GM06990 (cell line): ENCODE data around the gene TDRD10.

Experiments
- DNase-seq: peaks from one replicate; pipeline ENCODE4 v3.0.0-alpha.2; 2011; ENCODE audit not compliant: insufficient read length; ENCODE audit errors: extremely low read depth
- H3K27me3 ChIP-seq: replicated peaks from 2 replicates; pipeline ENCODE4 v1.6.0; 2011; ENCODE audit warnings: low read length; ENCODE audit not compliant: control insufficient read depth, insufficient read depth
- H3K36me3 ChIP-seq: 2 replicates; pipeline ENCODE4 v1.5.1; 2011; ENCODE audit warnings: low read length; ENCODE audit not compliant: control insufficient read depth, insufficient read depth
- H3K4me3 ChIP-seq: replicated peaks from 2 replicates; pipeline ENCODE4 v1.5.1; 2011; ENCODE audit warnings: low read depth, mild to moderate bottlenecking, control low read depth, low read length
- TF ChIP-seq, protein P1 (sequence below): IDR thresholded peaks from 2 replicates; pipeline ENCODE4 v1.5.1; 2011; ENCODE audit warnings: low read length, control low read depth, mild to moderate bottlenecking, inconsistent platforms; ENCODE audit not compliant: insufficient read depth, poor library complexity, severe bottlenecking

TDRD10 gene, protein sequence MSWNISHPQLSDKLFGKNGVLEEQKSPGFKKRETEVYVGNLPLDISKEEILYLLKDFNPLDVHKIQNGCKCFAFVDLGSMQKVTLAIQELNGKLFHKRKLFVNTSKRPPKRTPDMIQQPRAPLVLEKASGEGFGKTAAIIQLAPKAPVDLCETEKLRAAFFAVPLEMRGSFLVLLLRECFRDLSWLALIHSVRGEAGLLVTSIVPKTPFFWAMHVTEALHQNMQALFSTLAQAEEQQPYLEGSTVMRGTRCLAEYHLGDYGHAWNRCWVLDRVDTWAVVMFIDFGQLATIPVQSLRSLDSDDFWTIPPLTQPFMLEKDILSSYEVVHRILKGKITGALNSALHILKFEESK

DNA sequence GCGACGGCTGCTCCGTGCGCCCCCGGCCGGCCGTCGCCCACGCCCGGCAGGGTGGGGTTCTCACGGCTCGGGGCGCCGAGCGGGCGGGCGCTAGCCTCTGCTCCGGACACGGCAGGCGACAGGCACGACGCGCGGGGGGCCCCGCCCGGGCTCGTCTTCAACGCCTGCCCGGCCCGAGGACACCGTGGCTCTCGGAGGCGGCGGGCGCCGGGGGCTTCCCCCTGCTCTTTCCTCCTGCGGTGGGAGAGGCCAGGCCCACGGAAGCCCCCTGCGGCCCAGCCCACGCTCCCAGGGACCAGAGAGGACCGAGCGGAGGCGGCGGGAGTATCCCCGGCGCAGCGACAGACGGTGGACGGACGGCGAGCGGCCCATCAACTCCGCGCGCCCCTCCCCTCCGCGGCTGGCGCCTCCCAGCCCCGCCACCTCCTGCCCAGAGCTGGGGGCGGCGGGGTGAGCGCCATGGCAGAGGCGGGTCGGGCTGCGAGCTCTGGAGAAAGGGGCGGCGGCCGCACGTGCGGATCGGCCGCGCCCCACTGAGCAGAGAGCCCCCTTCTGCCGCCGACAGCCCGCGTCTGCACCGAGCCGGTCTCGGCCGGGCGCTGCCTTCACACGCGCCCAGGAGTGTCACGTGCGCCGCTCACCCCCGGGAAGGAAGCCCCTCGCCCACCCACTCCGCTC lies at the start of gene TDRD10, which contains the start of gene SHE:
TSS of gene TDRD10 (plus strand) at position 154 of the 678 bp plus-strand sequence. CDS start 4,685 bp downstream, outside the sequence.
TSS of gene SHE (minus strand) at position 347 of the 678 bp plus-strand sequence. CDS start 386 bp downstream, outside the sequence.
- peaks cover 1% of the 10 kb centered on the region for H3K27me3 ChIP-seq
- H3K36me3 ChIP-seq = no peaks in the 10 kb centered on the region
- H3K4me3 ChIP-seq = no peak within 1 kb of the TSS
- TF ChIP-seq, protein P1, sequence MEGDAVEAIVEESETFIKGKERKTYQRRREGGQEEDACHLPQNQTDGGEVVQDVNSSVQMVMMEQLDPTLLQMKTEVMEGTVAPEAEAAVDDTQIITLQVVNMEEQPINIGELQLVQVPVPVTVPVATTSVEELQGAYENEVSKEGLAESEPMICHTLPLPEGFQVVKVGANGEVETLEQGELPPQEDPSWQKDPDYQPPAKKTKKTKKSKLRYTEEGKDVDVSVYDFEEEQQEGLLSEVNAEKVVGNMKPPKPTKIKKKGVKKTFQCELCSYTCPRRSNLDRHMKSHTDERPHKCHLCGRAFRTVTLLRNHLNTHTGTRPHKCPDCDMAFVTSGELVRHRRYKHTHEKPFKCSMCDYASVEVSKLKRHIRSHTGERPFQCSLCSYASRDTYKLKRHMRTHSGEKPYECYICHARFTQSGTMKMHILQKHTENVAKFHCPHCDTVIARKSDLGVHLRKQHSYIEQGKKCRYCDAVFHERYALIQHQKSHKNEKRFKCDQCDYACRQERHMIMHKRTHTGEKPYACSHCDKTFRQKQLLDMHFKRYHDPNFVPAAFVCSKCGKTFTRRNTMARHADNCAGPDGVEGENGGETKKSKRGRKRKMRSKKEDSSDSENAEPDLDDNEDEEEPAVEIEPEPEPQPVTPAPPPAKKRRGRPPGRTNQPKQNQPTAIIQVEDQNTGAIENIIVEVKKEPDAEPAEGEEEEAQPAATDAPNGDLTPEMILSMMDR = no peak
- no peak for DNase-seq

DNA sequence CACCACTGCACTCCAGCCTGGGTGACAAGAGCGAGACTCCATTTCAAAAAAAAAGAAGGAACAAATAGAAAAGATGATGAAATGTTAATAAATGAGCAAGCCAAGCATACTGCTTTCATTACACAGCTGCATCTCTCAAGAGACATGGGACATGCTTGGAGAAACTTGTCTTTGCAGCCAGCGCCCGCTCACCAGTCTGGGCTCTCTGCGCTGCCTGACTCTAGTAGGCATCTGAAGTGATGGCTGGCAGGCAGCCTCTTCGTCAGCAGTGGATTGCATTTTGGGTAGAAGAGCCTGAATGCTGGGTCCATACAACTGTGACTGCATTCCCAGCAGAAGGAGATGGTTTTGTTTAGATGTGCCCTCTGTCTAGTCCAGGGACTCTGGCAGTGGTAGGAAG lies 48.9 kb upstream of the TDRD10 start:
- Histone ChIP-seq H3K27me3 (no peaks in the 10 kb centered on the region), H3K36me3 (no peaks in the 10 kb centered on the region; the same call in 1 of the 2 replicates), H3K4me3 (no peak overlapping the region)
- DNase-seq = no peak
- TF ChIP-seq, protein P1 = no peak

DNA sequence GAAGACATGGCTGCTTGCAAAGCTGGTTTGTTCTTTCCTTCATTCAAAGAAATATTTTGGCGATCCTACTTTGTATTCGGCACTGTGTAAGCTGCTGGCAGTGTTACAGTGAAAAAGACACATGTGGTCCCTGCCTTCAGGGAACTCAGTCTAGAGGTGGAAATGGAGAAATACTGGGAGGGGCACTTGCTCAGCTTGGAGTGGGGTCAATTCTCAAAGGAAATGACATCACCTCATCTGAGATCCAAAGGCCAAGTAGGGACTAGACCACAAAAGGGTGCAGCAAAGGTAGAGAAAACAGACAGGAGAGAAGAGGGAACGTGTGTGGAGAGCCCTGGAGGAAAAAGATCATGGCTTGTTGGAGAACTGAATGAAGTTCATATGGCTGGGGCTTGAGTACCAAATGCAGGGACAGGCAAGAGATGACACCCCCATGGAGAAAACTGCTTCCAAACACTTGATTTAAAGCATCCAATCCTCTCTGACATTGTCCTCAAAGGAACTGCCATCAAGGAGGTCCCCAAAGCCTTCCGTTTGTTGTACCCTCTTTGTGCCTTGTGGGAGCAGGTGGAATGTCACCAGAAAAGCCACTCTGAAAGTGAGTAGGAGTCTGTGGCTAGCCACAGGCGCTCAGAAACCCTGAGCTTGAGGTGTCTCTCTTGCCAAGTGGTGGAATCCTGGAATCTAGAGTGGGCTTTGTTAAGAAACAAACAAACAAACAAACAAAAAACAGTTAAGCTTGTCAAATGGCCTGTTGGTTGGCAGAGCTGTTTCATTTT lies 48.3 kb upstream of the TDRD10 start:
- H3K27me3 ChIP-seq = no peaks in the 10 kb centered on the region
- TF ChIP-seq, protein P1 = no peak
- H3K36me3 ChIP-seq = no peaks in the 10 kb centered on the region; the same call in 1 of the 2 replicates
- H3K4me3 ChIP-seq = no peak overlapping the region
- no peak for DNase-seq

DNA sequence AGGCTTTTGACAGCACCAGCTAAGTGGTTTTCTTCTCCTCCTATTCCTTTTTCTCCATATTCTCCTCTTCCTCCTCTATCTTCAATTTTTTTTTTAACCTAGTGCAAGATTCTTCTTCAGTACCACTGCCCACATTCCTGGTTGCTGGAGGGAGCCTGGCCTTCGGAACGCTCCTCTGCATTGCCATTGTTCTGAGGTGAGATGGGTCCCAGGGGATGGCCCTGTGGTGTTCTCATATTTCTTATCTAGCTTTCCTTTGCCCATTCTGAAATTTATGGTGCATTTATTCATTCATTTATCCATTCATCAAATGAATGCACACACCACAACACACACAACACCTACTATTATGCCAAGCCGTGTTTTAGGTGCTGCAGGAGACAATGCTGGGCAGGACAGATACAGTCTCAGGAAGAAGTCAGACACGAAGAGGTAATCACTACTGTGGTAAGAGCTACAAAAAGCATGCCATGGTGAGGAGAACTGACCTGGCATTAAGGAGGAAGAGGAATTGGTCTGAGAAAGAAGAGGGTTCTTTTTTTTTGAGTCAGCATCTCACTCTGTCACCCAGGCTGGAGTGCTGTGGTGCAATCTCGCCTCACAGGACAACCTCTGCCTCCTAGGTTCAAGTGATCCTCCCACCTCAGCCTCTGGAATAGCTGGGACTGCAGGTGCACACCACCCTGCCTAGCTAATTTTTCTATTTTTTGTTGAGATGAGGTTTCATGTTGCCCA lies 47.5 kb upstream of the TDRD10 start:
- Histone ChIP-seq H3K27me3 (no peaks in the 10 kb centered on the region), H3K36me3 (no peaks in the 10 kb centered on the region; the same call in 1 of the 2 replicates), H3K4me3 (no peak overlapping the region)
- TF ChIP-seq, protein P1 = no peak
- no peak for DNase-seq

DNA sequence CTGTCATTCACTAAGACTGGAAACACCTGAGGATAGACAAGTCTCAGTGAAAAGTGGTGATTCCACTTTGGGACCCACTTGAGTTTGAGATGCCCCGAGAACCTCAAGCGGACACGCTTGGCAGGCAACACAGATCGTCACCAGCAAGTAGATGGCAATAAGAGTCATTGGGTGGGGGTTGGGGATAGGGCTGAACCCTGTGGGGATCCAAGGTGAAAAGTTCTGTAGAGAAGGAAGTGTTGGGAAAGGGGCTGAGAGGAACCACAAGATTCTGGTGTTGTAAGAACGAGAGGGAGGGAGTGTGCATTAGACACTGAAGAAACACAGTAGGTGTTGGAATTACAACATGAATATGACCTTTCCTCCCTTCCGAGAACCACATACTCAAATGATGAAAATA lies 45.4 kb upstream of the TDRD10 start:
- Histone ChIP-seq H3K27me3 (no peaks in the 10 kb centered on the region), H3K4me3 (no peak overlapping the region), H3K36me3 (no peaks in the 10 kb centered on the region)
- no peak for DNase-seq
- TF ChIP-seq, protein P1 = no peak
